A549 (cell line): ENCODE results near the gene FBXL5. TPM values are rescaled to one million over a fixed set of nuclear protein-coding genes. Genes with fewer than 3 reads are reported as not detected.

ENCODE experiments used
- ATAC-seq, 2 experiments: fragments of 200-7000 bp in 1 of 2; fragments of >200 bp in 1 of 2; cut with Nextera tagmentation in 1 of 2; cut with Tn5 transposase in 1 of 2; 3 replicates each; pipeline versions ENCODE4 v1.8.0 to v1.9.1; 2018 to 2020; ENCODE audit warnings: mild to moderate bottlenecking in 1 of 2, moderate library complexity in 1 of 2
- CTCF ChIA-PET: fragments of 300-600 bp; sonication (Branson Sonifier 250); formaldehyde crosslinking; extraction: SDS; loops from one replicate; lab custom pipeline; 2021; ENCODE audit warnings: antibody characterized with exemption, inconsistent platforms; lab: Yijun Ruan, JAX
- POLR2A ChIA-PET: fragments of 350-600 bp; formaldehyde crosslinking; extraction: SDS; loops from one replicate; lab custom pipeline; 2021; ENCODE audit warnings: antibody characterized with exemption, inconsistent platforms; lab: Yijun Ruan, JAX
- DNase-seq, 2 experiments: peaks; one replicate each; pipeline versions ENCODE4 v3.0.0 to v3.0.0-alpha.2; 2011 to 2016; ENCODE audit warnings: low read depth in 1 of 2, low spot score in 1 of 2
- FAIRE-seq: peaks from 2 replicates; lab custom pipeline; 2011; peaks lifted over from hg19 to GRCh38; lab: Jason Lieb, UNC
- H3K27ac ChIP-seq, 2 experiments: fragments of >200 bp; sonication (Bioruptor Twin); formaldehyde crosslinking; 3 replicates each; pipeline ENCODE4 v1.5.1; 2016 to 2017
- H3K4me1 ChIP-seq: fragments of >200 bp; sonication (Bioruptor Twin); formaldehyde crosslinking; 3 replicates; pipeline ENCODE4 v1.6.1; 2016
- H3K4me2 ChIP-seq: fragments of >200 bp; sonication (Bioruptor Twin); formaldehyde crosslinking; 3 replicates; pipeline ENCODE4 v1.6.1; 2016
- H3K4me3 ChIP-seq: fragments of >200 bp; sonication (Bioruptor Twin); formaldehyde crosslinking; 3 replicates; pipeline ENCODE4 v1.5.1; 2016
- H3K9me3 ChIP-seq: fragments of >200 bp; sonication (Bioruptor Twin); formaldehyde crosslinking; 3 replicates; pipeline ENCODE4 v1.6.1; 2016
- EHMT2 ChIP-seq: fragments of 200-600 bp; sonication (generic); IDR thresholded peaks from 2 replicates; pipeline ENCODE4 v1.6.1; 2016; ENCODE audit warnings: antibody characterized with exemption, low read depth, mild to moderate bottlenecking, moderate library complexity
- ESRRA ChIP-seq: fragments of 150-350 bp; IDR thresholded peaks from 2 replicates; pipeline ENCODE4 v1.6.1; 2014; ENCODE audit warnings: mild to moderate bottlenecking, low read length, borderline replicate concordance
- FOXS1 ChIP-seq: fragments of 250-450 bp; sonication (Bioruptor Pico); IDR thresholded peaks from 2 replicates; pipeline ENCODE4 v1.5.0; 2020; ENCODE audit warnings: mild to moderate bottlenecking, moderate library complexity
- MAFK ChIP-seq: fragments of 450-650 bp; IDR thresholded peaks from 2 replicates; pipeline ENCODE4 v1.6.1; 2014; ENCODE audit not compliant: partially characterized antibody
- NFE2L2 ChIP-seq: fragments of 150-350 bp; conservative IDR thresholded peaks from 2 replicates; pipeline ENCODE4 v1.6.1; 2014; ENCODE audit warnings: low read length
- NPAS2 ChIP-seq: fragments of 250-450 bp; sonication (Bioruptor Pico); IDR thresholded peaks from 2 replicates; pipeline ENCODE4 v1.8.0; 2022; ENCODE audit warnings: mild to moderate bottlenecking, moderate library complexity, borderline replicate concordance
- POLR2AphosphoS2 ChIP-seq: conservative IDR thresholded peaks from 2 replicates; pipeline ENCODE4 v1.6.1; 2012; ENCODE audit warnings: low read length, improper control_type of control experiment, inconsistent platforms
- RAD21 ChIP-seq, 2 experiments: fragments of >200 bp in 1 of 2; sonication (Bioruptor Twin) in 1 of 2; formaldehyde crosslinking in 1 of 2; IDR thresholded peaks in 1 of 2; conservative IDR thresholded peaks in 1 of 2; 2 replicates in 1 of 2; 3 replicates in 1 of 2; pipeline ENCODE4 v1.6.1; 2012 to 2018; ENCODE audit warnings: inconsistent platforms in 1 of 2
- RFX5 ChIP-seq: fragments of 450-650 bp; IDR thresholded peaks from 2 replicates; pipeline ENCODE4 v1.7.1; 2014; ENCODE audit warnings: antibody characterized with exemption, mild to moderate bottlenecking, moderate library complexity
- RNF2 ChIP-seq: fragments of 200-600 bp; sonication (generic); IDR thresholded peaks from 2 replicates; pipeline ENCODE4 v1.6.1; 2016; ENCODE audit warnings: low read depth, mild to moderate bottlenecking, antibody characterized with exemption, moderate library complexity, borderline replicate concordance
- SREBF2 ChIP-seq: fragments of 450-650 bp; IDR thresholded peaks from 2 replicates; pipeline ENCODE4 v1.6.1; 2014; ENCODE audit warnings: mild to moderate bottlenecking, moderate library complexity
- TFCP2L1 ChIP-seq: fragments of 250-450 bp; sonication (Bioruptor Pico); IDR thresholded peaks from 2 replicates; pipeline ENCODE4 v1.5.0; 2021; ENCODE audit warnings: mild to moderate bottlenecking
- TP53 ChIP-seq: fragments of 250-450 bp; sonication (Bioruptor Pico); IDR thresholded peaks from 2 replicates; pipeline ENCODE4 v1.5.0; 2021; ENCODE audit warnings: mild to moderate bottlenecking, moderate library complexity
- ZSCAN20 ChIP-seq: fragments of 250-450 bp; sonication (Bioruptor Pico); IDR thresholded peaks from 2 replicates; pipeline ENCODE4 v1.8.0; 2022; ENCODE audit warnings: mild to moderate bottlenecking, moderate library complexity
- WGBS: methylation state at CpG from one replicate; pipeline ENCODE4 v1.1.6; 2017; ENCODE audit errors: missing lambda C conversion rate; 5-methylcytosine and 5-hydroxymethylcytosine counted together
- polyA plus RNA-seq, 4 experiments: library from polyadenylated mRNA; depleted of rRNA in 3 of 4; stranded (reverse); fragments of >200 nt; fragmentation: RNase III in 1 of 4; extraction: RNeasy Plus Mini Kit Qiagen cat#74134 plus additional on column Dnase treatment in 1 of 4; gene quantifications; 2 replicates in 3 of 4; 3 replicates in 1 of 4; pipeline ENCODE4 v1.2.3, GENCODE V29; 2011 to 2017
- TF ChIP-seq, protein P1 (sequence below): fragments of 150-350 bp; IDR thresholded peaks from 2 replicates; pipeline ENCODE4 v1.6.1; 2014; ENCODE audit warnings: low read depth, mild to moderate bottlenecking, low read length
- TF ChIP-seq, protein P2 (sequence below): fragments of >200 bp; sonication (Bioruptor Twin); formaldehyde crosslinking; IDR thresholded peaks from 3 replicates; pipeline ENCODE4 v1.6.1; 2016
- TF ChIP-seq, protein P3 (sequence below): fragments of 200-600 bp; sonication (generic); IDR thresholded peaks from 2 replicates; pipeline ENCODE4 v1.6.1; 2016; ENCODE audit warnings: antibody characterized with exemption, mild to moderate bottlenecking, moderate library complexity
- TF ChIP-seq, protein P4 (sequence below): fragments of 250-450 bp; sonication (Bioruptor Pico); IDR thresholded peaks from 2 replicates; pipeline ENCODE4 v1.5.0; 2020; ENCODE audit warnings: low read depth, mild to moderate bottlenecking, moderate library complexity
- TF ChIP-seq, protein P5 (sequence below): fragments of 250-450 bp; sonication (Bioruptor Pico); IDR thresholded peaks from 2 replicates; pipeline ENCODE4 v1.5.0; 2021; ENCODE audit warnings: mild to moderate bottlenecking, moderate library complexity, borderline replicate concordance

Gene FBXL5
- polyA plus RNA-seq, 2 of the 4 experiments (the other 2 are of a cell fraction): 44.2 to 45.4 TPM

DNA sequence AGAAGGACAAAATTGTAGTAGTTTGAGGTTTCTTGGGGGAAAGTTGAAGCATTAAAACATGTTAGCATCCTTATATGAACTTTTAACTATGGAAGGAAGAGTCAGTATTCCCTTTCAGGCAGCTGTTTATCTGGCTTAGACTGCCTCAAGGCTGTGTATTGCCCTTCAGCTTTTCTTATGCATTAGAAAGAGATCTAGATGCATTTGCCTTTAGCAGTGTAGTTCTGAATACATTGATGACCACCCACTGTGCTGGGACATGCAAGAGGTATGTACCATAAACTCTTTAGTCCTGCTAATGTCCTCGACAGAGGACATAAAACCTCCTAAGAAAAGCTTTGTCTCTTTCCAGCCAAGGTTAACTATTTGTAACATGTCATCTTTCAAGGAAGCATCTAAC is 29.3 kb upstream of the FBXL5 start:
- ATAC-seq: no peak
- DNase-seq: no peak
- Histone ChIP-seq H3K4me1 (peaks cover 29% of the 10 kb centered on the region), H3K4me3 (no peak overlapping the region), H3K9me3 (no peaks in the 10 kb centered on the region)
- POLR2A ChIA-PET: no interaction called here
- TF ChIP-seq MAFK (no peak), RFX5 (no peak), SREBF2 (no peak), POLR2AphosphoS2 (no peak), TFCP2L1 (no peak), EHMT2 (no peak), ESRRA (no peak), NPAS2 (CRISPR knock-in tag) (no peak), TP53 (CRISPR knock-in tag) (no peak), ZSCAN20 (CRISPR knock-in tag) (no peak), RNF2 (no peak), RAD21 (conservative IDR thresholded peaks at IDR 0.05 in 1 of 2, IDR thresholded peaks at IDR 0.05 in 1 of 2) (no peak)
- TF ChIP-seq, protein P1, sequence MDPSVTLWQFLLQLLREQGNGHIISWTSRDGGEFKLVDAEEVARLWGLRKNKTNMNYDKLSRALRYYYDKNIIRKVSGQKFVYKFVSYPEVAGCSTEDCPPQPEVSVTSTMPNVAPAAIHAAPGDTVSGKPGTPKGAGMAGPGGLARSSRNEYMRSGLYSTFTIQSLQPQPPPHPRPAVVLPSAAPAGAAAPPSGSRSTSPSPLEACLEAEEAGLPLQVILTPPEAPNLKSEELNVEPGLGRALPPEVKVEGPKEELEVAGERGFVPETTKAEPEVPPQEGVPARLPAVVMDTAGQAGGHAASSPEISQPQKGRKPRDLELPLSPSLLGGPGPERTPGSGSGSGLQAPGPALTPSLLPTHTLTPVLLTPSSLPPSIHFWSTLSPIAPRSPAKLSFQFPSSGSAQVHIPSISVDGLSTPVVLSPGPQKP: no peak
- TF ChIP-seq, protein P2, sequence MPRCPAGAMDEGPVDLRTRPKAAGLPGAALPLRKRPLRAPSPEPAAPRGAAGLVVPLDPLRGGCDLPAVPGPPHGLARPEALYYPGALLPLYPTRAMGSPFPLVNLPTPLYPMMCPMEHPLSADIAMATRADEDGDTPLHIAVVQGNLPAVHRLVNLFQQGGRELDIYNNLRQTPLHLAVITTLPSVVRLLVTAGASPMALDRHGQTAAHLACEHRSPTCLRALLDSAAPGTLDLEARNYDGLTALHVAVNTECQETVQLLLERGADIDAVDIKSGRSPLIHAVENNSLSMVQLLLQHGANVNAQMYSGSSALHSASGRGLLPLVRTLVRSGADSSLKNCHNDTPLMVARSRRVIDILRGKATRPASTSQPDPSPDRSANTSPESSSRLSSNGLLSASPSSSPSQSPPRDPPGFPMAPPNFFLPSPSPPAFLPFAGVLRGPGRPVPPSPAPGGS: no peak
- TF ChIP-seq, protein P3, sequence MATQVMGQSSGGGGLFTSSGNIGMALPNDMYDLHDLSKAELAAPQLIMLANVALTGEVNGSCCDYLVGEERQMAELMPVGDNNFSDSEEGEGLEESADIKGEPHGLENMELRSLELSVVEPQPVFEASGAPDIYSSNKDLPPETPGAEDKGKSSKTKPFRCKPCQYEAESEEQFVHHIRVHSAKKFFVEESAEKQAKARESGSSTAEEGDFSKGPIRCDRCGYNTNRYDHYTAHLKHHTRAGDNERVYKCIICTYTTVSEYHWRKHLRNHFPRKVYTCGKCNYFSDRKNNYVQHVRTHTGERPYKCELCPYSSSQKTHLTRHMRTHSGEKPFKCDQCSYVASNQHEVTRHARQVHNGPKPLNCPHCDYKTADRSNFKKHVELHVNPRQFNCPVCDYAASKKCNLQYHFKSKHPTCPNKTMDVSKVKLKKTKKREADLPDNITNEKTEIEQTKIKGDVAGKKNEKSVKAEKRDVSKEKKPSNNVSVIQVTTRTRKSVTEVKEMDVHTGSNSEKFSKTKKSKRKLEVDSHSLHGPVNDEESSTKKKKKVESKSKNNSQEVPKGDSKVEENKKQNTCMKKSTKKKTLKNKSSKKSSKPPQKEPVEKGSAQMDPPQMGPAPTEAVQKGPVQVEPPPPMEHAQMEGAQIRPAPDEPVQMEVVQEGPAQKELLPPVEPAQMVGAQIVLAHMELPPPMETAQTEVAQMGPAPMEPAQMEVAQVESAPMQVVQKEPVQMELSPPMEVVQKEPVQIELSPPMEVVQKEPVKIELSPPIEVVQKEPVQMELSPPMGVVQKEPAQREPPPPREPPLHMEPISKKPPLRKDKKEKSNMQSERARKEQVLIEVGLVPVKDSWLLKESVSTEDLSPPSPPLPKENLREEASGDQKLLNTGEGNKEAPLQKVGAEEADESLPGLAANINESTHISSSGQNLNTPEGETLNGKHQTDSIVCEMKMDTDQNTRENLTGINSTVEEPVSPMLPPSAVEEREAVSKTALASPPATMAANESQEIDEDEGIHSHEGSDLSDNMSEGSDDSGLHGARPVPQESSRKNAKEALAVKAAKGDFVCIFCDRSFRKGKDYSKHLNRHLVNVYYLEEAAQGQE: no peak
- TF ChIP-seq, protein P4, sequence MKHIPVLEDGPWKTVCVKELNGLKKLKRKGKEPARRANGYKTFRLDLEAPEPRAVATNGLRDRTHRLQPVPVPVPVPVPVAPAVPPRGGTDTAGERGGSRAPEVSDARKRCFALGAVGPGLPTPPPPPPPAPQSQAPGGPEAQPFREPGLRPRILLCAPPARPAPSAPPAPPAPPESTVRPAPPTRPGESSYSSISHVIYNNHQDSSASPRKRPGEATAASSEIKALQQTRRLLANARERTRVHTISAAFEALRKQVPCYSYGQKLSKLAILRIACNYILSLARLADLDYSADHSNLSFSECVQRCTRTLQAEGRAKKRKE (CRISPR knock-in tag): no peak
- TF ChIP-seq, all 56 proteins: peak for 0
- CTCF ChIA-PET: interaction anchor here (1.3 to 1.6 kb wide), 2 partner anchors 11 to 21 kb away, joined by 3 to 4 read pairs; no protein-coding TSS in a partner anchor
- Histone ChIP-seq H3K27ac (peak overlapping the region in 1 of 2 experiments; percentile 56; a peak in 2 of 6 replicates), H3K4me2 (peak overlapping the region; percentile 90; the same call in 2 of the 3 replicates)
- WGBS: 85% methylated on average over 1 of the region's 1 CpG
- no peak for FAIRE-seq

DNA sequence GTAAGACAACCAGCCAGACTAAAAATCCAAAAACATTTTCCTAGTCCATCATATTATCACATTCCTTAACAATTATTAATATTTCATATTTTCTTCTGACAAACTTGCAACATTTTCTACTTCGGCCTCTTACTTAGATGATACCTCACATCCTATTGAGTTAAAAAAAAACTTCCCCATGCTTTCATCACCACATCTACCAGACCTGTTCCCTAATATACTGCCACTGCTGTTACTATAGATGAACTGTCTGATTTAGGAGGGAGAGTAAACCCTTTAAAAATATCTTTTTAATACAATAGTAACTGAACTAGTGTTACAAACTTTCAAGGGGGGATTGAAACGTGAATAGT is 28.0 kb upstream of the FBXL5 start:
- POLR2A ChIA-PET: no interaction called here
- 59% methylated on average over 2 of the region's 2 CpGs for WGBS
- peak overlapping the region; percentile 92 to 100 for H3K27ac ChIP-seq

More for the DNA sequence above, 28.0 kb upstream of the FBXL5 start:
- no peaks in the 10 kb centered on the region for H3K9me3 ChIP-seq
- TF ChIP-seq NFE2L2: no peak
- TF ChIP-seq RAD21 (conservative IDR thresholded peaks at IDR 0.05 in 1 of 2, IDR thresholded peaks at IDR 0.05 in 1 of 2): no peak
- no peak for TF ChIP-seq SREBF2
- TF ChIP-seq, protein P5, sequence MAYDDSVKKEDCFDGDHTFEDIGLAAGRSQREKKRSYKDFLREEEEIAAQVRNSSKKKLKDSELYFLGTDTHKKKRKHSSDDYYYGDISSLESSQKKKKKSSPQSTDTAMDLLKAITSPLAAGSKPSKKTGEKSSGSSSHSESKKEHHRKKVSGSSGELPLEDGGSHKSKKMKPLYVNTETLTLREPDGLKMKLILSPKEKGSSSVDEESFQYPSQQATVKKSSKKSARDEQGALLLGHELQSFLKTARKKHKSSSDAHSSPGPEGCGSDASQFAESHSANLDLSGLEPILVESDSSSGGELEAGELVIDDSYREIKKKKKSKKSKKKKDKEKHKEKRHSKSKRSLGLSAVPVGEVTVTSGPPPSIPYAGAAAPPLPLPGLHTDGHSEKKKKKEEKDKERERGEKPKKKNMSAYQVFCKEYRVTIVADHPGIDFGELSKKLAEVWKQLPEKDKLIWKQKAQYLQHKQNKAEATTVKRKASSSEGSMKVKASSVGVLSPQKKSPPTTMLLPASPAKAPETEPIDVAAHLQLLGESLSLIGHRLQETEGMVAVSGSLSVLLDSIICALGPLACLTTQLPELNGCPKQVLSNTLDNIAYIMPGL (CRISPR knock-in tag): no peak
- no peak for TF ChIP-seq FOXS1 (CRISPR knock-in tag)
- CTCF ChIA-PET: no interaction called here
- H3K4me3 ChIP-seq: peak overlapping the region; percentile 69
- peaks cover 21% of the 10 kb centered on the region for H3K4me1 ChIP-seq
- ATAC-seq (no peak), DNase-seq (no peak), FAIRE-seq (no peak)
- H3K4me2 ChIP-seq: peak overlapping the region; percentile 90
